NCI-H82 treated with DMSO at 0.1 percent for 48 hours (cell line): ENCODE measurements around the gene TM9SF1.

ENCODE experiments used
- DNase-seq: peaks from one replicate; lab custom pipeline; 2025; ENCODE audit not compliant: unreplicated experiment; lab: John Stamatoyannopoulos, UW

TM9SF1 gene

GRCh38 chr14:24197056-24197450 lies 1.8 kb upstream of the TM9SF1 start:
- no peak for DNase-seq

- no peak for DNase-seq
Observed at GRCh38 chr14:24196071-24197055, 1.1 kb upstream of the TM9SF1 start.

GRCh38 chr14:24194873-24195185 lies 412 bp downstream of the TM9SF1 start:
- no peak for DNase-seq

GRCh38 chr14:24194186-24194872 lies 912 bp downstream of the TM9SF1 start:
- no peak for DNase-seq

GRCh38 chr14:24192933-24193332 lies 2.3 kb downstream of the TM9SF1 start:
- DNase-seq = no peak

GRCh38 chr14:24190416-24190815 lies 4.8 kb downstream of the TM9SF1 start:
- no peak for DNase-seq

- DNase-seq = no peak
Observed at GRCh38 chr14:24189460-24189859, 5.8 kb downstream of the TM9SF1 start.

- DNase-seq = no peak
Observed at GRCh38 chr14:24189059-24189375, 6.2 kb downstream of the TM9SF1 start.

GRCh38 chr14:24188251-24189058 lies 6.8 kb downstream of the TM9SF1 start, which contains the start of gene IPO4:
Gene IPO4, minus strand, starts transcription at chr14:24188816. Its CDS starts 29 bp downstream, at chr14:24188787.
- peak; percentile 84 for DNase-seq

GRCh38 chr14:24187539-24187915 lies 7.7 kb downstream of the TM9SF1 start:
- DNase-seq = no peak

GRCh38 chr14:24186831-24187538 lies 8.3 kb downstream of the TM9SF1 start:
- no peak for DNase-seq

- no peak for DNase-seq
Observed at GRCh38 chr14:24185741-24186140, 9.5 kb downstream of the TM9SF1 start.

- DNase-seq = no peak
Observed at GRCh38 chr14:24185026-24185425, 10.2 kb downstream of the TM9SF1 start.

- DNase-seq = no peak
Observed at GRCh38 chr14:24184104-24184970, 10.9 kb downstream of the TM9SF1 start.

GRCh38 chr14:24183014-24183481 lies 12.2 kb downstream of the TM9SF1 start:
- DNase-seq = no peak

GRCh38 chr14:24182110-24182882 lies 12.9 kb downstream of the TM9SF1 start:
- no peak for DNase-seq

- DNase-seq = no peak
Observed at GRCh38 chr14:24181371-24182077, 13.7 kb downstream of the TM9SF1 start.

- DNase-seq = no peak
Observed at GRCh38 chr14:24179961-24180796, 15.1 kb downstream of the TM9SF1 start.
